Measurements from ENCODE around the gene PTAFR. TPM values are rescaled to one million over a fixed set of nuclear protein-coding genes. Genes with fewer than 3 reads are reported as not detected.

Gene PTAFR
- total RNA-seq, 1 experiment from 2014 or later, result 1.9 TPM

DNA sequence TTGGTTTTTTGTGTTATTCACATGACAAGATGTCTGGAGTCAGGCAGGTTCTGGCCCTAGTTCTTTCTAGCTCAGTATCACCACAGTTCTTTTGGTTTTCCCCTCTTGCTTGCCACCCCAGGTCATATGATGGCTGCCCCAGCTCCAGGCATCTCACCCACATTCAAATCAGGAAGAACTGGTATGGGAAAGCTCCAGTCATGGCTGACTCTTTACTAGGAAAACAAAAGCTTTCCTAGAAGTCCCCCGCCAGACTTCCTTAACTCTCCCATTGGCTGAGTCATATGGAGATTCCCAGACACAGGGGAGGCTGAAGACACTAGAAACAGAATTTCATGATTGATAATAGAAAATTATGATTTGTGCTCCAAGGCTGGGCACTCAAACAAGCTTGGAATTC is 65.9 kb downstream of the PTAFR start:
- Histone ChIP-seq H3K9ac (ENCODE audit: extremely low read depth, insufficient read length, low read length) (no peak overlapping the region), H4K8ac (replicated peaks; ENCODE audit: insufficient read length, low read depth, low read length) (no peak overlapping the region), H2BK5ac (ENCODE audit: insufficient read length, low read length) (no peak overlapping the region), H3K79me2 (ENCODE audit: insufficient read depth, low read length) (no peaks in the 10 kb centered on the region), H3K56ac (ENCODE audit: insufficient read length, low read depth, low read length) (no peak overlapping the region), H4K91ac (ENCODE audit: insufficient read length, low read depth, low read length) (no peak overlapping the region), H2BK15ac (ENCODE audit: low read depth, low read length) (no peak overlapping the region), H3K27ac (ENCODE audit: insufficient read length, low read depth, low read length) (no peak overlapping the region), H2AFZ (ENCODE audit: low read length) (no peak overlapping the region), H2BK120ac (ENCODE audit: low read depth, low read length, poor library complexity, severe bottlenecking) (no peak overlapping the region), H3K4me1 (ENCODE audit: insufficient read depth, low read length) (no peaks in the 10 kb centered on the region; the same call in 1 of the 2 replicates), H3K18ac (ENCODE audit: insufficient read length, low read depth, low read length) (no peak overlapping the region), H3T11ph (ENCODE audit: low read length) (no peak overlapping the region), H3K79me1 (ENCODE audit: insufficient read depth, low read depth, low read length, poor library complexity, severe bottlenecking) (no peaks in the 10 kb centered on the region), H2AK5ac (ENCODE audit: insufficient read length, low read length) (no peak overlapping the region), H3K4ac (ENCODE audit: low read depth, low read length) (no peak overlapping the region), H3K27me3 (ENCODE audit: insufficient read depth, low read length) (no peaks in the 10 kb centered on the region), H3K14ac (ENCODE audit: insufficient read depth, low read length) (no peak overlapping the region), H3K23ac (ENCODE audit: insufficient read length, low read depth, low read length) (no peak overlapping the region), H3K9me3 (ENCODE audit: control insufficient read depth, low read depth, low read length) (no peaks in the 10 kb centered on the region), H3K4me2 (ENCODE audit: insufficient read depth, insufficient read length, low read length) (no peak overlapping the region), H4K5ac (ENCODE audit: insufficient read length, low read depth, low read length) (no peak overlapping the region), H3K23me2 (ENCODE audit: insufficient read length, low read depth, low read length, poor library complexity, severe bottlenecking) (no peaks in the 10 kb centered on the region), H2BK20ac (ENCODE audit: low read depth, low read length, poor library complexity, severe bottlenecking) (no peak overlapping the region), H2BK12ac (ENCODE audit: insufficient read length, low read depth, low read length) (no peak overlapping the region), H4K20me1 (ENCODE audit: control insufficient read depth, insufficient read depth, insufficient read length) (no peaks in the 10 kb centered on the region)
- DNase-seq, result no peak
- Mint-ChIP-seq H3K9me3 (no peaks in the 10 kb centered on the region), H3K36me3 (ENCODE audit: insufficient read depth in 1 of 3, low read depth in 3 of 3) (no peaks in the 10 kb centered on the region), H3K27ac (no peak overlapping the region), H3K4me1 (peaks cover 0 to 4% of the 10 kb centered on the region in 2 experiments; a peak in 3 of 4 replicates), H3K4me3 (no peak overlapping the region), H3K27me3 (ENCODE audit: low read depth) (no peaks in the 10 kb centered on the region)
- WGBS (ENCODE audit: extremely low coverage, insufficient read length, low lambda C conversion rate), result no CpG with 5 or more reads among the region's 1 CpG
- TF ChIP-seq, protein P1, sequence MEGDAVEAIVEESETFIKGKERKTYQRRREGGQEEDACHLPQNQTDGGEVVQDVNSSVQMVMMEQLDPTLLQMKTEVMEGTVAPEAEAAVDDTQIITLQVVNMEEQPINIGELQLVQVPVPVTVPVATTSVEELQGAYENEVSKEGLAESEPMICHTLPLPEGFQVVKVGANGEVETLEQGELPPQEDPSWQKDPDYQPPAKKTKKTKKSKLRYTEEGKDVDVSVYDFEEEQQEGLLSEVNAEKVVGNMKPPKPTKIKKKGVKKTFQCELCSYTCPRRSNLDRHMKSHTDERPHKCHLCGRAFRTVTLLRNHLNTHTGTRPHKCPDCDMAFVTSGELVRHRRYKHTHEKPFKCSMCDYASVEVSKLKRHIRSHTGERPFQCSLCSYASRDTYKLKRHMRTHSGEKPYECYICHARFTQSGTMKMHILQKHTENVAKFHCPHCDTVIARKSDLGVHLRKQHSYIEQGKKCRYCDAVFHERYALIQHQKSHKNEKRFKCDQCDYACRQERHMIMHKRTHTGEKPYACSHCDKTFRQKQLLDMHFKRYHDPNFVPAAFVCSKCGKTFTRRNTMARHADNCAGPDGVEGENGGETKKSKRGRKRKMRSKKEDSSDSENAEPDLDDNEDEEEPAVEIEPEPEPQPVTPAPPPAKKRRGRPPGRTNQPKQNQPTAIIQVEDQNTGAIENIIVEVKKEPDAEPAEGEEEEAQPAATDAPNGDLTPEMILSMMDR (conservative IDR thresholded peaks at IDR 0.05), result no peak
